Putamen (tissue), 1 donor: ENCODE data around the gene CHRNE.
"Not testable (repeated sequence)": the region's sequence is repeated elsewhere in the genome, so short reads cannot be mapped to it uniquely, and the experiment has no call there.

Experiments used
- DNase-seq: peaks from one replicate; pipeline ENCODE4 v3.0.0-alpha.2; 2016; ENCODE audit warnings: low spot score

The CHRNE gene

GRCh38 chr17:4906642-4907041, 3.7 kb upstream of the CHRNE start:
- DNase-seq = not testable (repeated sequence)

GRCh38 chr17:4902540-4902939, 358 bp downstream of the CHRNE start:
- no peak for DNase-seq

GRCh38 chr17:4901648-4902344, 1.1 kb downstream of the CHRNE start:
- no peak for DNase-seq

- DNase-seq = no peak
Observed at GRCh38 chr17:4901108-4901647, 1.7 kb downstream of the CHRNE start.

GRCh38 chr17:4900231-4901107, 2.4 kb downstream of the CHRNE start:
- DNase-seq = no peak

- peak; percentile 70 for DNase-seq
Observed at GRCh38 chr17:4899341-4900230, 3.3 kb downstream of the CHRNE start, which contains the start of gene C17orf107. Gene C17orf107, plus strand, starts transcription at chr17:4899536. Its CDS starts 227 bp downstream, at chr17:4899763.

GRCh38 chr17:4898927-4899326, 4.0 kb downstream of the CHRNE start:
- no peak for DNase-seq

GRCh38 chr17:4898351-4898750, 4.5 kb downstream of the CHRNE start:
- no peak for DNase-seq

- DNase-seq = no peak
Observed at GRCh38 chr17:4897785-4898184, 5.1 kb downstream of the CHRNE start.

GRCh38 chr17:4897198-4897687, 5.7 kb downstream of the CHRNE start:
- DNase-seq = no peak

- no peak for DNase-seq
Observed at GRCh38 chr17:4896332-4897197, 6.3 kb downstream of the CHRNE start.

GRCh38 chr17:4895657-4896331, 7.1 kb downstream of the CHRNE start:
- DNase-seq = no peak

- DNase-seq = no peak
Observed at GRCh38 chr17:4895121-4895520, 7.8 kb downstream of the CHRNE start.

- no peak for DNase-seq
Observed at GRCh38 chr17:4893721-4894560, 9.0 kb downstream of the CHRNE start.

GRCh38 chr17:4893272-4893671, 9.6 kb downstream of the CHRNE start:
- DNase-seq = no peak

GRCh38 chr17:4892499-4893221, 10.2 kb downstream of the CHRNE start:
- no peak for DNase-seq

GRCh38 chr17:4891411-4892410, 11.2 kb downstream of the CHRNE start:
- DNase-seq = no peak
